Uterus (tissue), 2 donors: ENCODE data around the gene FZD10.

ENCODE experiments used
- POLR2A ChIP-seq, 2 donors: fragments of 450-650 bp; IDR thresholded peaks; one replicate each; pipeline ENCODE4 v1.6.1; 2016; ENCODE audit warnings: antibody characterized with exemption in 2 of 2, mild to moderate bottlenecking in 1 of 2, moderate library complexity in 1 of 2
- TF ChIP-seq, protein P1 (sequence below), 4 experiments: fragments of 200-600 bp in 2 of 4; fragments of 450-650 bp in 2 of 4; sonication (generic) in 2 of 4; IDR thresholded peaks; one replicate each; pipeline ENCODE4 v1.5.1; 2016 to 2019; ENCODE audit warnings: antibody characterized with exemption in 4 of 4, mild to moderate bottlenecking in 2 of 4, moderate library complexity in 1 of 4

DNA sequence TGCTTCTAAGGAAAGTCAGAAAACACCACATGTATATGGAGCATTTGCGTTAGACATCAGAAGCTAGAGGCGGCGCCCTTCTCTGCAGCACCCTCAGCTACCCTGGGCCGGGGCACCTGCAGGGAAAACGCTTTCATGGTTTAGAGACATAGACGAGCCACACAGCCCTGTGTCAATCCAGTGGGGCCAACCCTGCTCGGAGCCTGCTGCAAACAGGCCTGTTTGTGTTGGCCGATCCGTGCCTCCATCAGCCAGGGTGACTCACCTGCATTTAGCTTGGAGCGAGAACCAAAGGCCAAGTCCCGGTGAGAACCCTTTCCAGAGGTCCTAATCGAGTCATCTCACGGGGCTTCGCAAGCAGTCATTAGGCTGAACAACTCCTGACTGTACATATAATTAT, 19.5 kb upstream of the FZD10 start:
- TF ChIP-seq, protein P1, sequence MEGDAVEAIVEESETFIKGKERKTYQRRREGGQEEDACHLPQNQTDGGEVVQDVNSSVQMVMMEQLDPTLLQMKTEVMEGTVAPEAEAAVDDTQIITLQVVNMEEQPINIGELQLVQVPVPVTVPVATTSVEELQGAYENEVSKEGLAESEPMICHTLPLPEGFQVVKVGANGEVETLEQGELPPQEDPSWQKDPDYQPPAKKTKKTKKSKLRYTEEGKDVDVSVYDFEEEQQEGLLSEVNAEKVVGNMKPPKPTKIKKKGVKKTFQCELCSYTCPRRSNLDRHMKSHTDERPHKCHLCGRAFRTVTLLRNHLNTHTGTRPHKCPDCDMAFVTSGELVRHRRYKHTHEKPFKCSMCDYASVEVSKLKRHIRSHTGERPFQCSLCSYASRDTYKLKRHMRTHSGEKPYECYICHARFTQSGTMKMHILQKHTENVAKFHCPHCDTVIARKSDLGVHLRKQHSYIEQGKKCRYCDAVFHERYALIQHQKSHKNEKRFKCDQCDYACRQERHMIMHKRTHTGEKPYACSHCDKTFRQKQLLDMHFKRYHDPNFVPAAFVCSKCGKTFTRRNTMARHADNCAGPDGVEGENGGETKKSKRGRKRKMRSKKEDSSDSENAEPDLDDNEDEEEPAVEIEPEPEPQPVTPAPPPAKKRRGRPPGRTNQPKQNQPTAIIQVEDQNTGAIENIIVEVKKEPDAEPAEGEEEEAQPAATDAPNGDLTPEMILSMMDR (IDR thresholded peaks at IDR 0.05): no peak
- no peak for TF ChIP-seq POLR2A (IDR thresholded peaks at IDR 0.05)
